GM18861 (cell line): Measurements from ENCODE around the gene CBX3.
"Not testable (repeated sequence)": the region's sequence is repeated elsewhere in the genome, so short reads cannot be mapped to it uniquely, and the experiment has no call there.

Source experiments
- ATAC-seq: cut with Tn5 transposase; IDR thresholded peaks from one replicate; pipeline ENCODE4 v1.9.1; 2021; ENCODE audit not compliant: unreplicated experiment

The CBX3 gene

DNA sequence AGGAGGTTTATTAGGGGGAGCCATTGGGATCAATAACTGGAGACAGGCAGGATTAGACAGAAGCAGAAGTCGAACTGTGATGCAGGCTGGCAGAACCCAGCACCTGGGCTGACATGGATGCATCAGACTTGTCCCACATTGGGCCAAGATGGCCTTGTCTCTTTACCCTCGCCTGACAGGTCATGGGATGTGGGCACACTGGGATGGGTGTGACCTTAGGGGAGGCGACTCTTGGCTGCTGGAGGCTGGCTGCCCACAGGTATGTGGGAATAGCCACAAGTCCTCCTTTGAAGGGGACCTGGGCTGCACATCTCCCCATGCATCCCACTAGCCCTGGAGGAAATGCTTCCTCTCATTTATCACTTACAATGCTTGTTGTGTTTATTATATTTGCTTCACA lies 32.3 kb upstream of the CBX3 start:
- ATAC-seq: no peak

DNA sequence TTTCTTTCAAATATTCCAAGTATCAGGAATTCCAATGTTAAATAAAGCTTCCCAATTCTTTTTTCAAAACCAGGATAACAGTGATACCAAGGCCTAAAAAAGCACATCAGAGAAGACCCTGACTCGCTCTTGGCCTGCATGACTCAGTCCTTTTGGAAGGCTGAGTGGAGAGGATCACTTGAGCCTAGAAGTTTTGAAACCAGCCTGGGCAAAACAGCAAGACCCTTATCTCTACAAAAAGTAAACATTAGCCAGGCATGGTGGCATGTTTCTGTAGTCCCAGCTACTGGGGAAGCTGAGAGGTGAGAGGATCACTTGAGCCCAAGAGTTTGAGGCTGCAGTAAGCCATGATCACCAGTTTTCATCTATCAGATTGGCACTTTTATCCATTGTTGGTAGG lies 30.9 kb upstream of the CBX3 start:
- ATAC-seq: no peak

DNA sequence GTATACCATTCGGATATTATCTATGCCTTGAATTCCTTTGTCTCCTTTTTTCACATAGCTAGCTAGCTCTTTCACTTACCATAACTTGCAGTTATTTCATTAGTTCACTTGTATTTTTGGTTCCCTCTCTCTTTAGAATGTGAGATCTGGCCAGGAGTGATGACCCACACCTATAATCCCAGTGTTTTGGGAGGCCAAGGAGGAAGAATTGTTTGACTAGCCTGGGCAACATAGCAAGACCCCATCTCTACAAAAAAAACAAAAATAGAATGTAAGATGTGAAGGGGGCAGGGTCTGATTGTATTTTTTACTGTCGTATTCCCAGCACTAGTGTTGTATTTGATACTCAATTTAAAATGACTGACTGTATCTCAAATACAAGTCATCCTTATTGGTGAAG lies 29.9 kb upstream of the CBX3 start:
- ATAC-seq: no peak

DNA sequence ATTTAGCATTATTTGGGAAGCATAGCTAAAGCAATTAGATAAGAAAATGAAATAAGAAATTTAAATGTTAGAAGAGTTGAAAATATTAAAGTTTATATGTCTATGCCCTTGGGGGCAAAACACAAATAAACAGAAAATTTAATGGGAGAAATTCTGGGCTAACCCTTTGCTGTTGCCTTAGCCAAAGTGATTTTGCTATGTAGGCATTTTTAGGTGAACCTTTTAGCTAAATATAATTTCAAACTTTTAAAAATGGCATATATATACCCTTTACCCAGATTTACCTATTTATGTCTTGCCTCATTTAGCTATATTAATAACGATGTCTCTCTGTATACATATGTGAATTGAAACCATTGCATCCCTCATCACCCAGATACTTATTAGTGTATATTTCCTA lies 29.5 kb upstream of the CBX3 start:
- no peak for ATAC-seq

DNA sequence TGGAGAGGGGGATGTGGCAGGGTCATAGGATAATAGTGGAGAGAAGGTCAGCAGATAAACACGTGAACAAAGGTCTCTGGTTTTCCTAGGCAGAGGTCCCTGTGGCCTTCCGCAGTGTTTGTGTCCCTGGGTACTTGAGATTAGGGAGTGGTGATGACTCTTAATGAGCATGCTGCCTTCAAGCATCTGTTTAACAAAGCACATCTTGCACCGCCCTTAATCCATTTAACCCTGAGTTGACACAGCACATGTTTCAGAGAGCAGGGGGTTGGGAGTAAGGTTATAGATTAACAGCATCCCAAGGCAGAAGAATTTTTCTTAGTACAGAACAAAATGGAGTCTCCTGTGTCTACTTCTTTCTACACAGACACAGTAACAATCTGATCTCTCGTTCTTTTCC lies 25.6 kb upstream of the CBX3 start:
- ATAC-seq: not testable (repeated sequence)

DNA sequence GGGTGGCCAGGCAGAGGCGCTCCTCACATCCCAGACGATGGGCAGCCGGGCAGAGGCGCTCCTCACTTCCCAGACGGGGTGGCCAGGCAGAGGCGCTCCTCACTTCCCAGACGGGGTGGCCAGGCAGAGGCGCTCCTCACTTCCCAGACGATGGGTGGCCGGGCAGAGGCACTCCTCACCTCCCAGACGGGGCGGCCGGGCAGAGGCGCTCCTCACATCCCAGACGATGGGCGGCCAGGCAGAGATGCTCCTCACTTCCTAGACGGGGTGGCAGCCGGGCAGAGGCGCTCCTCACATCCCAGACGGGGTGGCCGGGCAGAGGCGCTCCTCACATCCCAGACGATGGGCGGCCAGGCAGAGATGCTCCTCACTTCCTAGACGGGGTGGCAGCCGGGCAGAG lies 24.8 kb upstream of the CBX3 start:
- not testable (repeated sequence) for ATAC-seq

DNA sequence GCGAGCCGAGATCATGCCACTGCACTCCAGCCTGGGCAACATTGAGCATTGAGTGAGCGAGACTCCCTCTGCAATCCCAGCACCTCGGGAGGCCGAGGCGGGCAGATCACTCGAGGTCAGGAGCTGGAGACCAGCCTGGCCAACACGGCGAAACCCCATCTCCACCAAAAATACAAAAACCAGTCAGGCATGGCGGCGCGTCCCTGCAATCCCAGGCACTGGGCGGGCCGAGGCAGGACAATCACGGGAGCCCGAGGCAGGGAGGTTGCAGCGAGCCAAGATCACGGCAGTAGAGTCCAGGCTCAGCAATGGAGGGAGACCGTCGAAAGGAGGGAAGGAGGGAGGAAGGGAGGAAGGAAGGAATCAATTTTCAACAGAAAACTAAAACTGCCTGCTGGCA lies 24.3 kb upstream of the CBX3 start:
- not testable (repeated sequence) for ATAC-seq

DNA sequence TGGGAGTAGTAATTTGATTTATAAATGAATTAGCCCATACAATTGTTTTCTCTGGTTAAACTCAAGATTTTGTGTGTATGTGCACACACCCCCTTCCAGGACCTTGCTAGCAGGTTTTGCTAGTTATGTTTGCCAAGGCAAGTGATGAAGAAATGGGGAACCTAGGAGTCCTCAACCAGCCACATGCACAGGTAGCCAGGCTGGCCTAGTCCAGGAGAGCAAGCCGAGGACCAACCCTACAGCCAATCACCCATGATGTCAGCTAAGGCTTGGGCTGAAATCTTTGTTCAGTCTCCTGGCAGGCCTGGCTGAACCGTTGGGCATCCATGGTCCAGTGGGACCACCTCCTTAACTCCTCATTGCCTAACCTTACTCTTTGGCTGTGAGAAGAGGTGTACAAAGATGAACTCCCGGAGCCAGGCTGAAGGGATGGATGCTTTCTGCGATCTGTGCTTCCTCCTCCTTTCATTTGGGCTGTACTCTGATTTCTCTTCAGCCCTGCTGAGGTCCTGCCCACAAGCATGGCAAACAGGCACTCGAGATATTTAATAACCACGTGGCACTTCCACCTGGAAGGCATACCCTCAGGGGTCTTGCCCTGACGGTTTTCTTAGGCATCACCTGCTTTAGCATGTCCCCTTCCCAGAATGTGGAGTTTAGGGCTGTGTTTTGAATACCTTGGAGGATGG lies 23.1 kb upstream of the CBX3 start:
- ATAC-seq: no peak

DNA sequence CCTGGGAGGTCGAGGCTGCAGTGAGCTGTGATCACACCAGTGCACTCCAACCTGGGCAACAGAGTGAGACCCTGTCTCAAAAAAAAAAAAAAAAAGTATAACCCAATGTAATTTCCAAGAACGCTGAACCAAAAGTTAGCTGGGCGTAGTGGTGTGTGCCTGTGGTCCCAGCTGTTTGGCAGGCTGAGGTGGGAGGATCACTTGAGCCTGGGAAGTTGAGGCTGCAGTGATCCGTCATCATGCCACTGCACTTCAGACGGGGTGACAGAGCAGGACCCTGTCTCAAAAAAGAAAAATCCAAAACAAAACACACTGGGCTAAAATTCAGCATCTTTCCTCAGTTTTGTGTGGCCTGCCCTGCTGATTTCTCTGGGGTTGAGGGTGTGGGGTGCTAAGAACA lies 22.1 kb upstream of the CBX3 start:
- no peak for ATAC-seq

DNA sequence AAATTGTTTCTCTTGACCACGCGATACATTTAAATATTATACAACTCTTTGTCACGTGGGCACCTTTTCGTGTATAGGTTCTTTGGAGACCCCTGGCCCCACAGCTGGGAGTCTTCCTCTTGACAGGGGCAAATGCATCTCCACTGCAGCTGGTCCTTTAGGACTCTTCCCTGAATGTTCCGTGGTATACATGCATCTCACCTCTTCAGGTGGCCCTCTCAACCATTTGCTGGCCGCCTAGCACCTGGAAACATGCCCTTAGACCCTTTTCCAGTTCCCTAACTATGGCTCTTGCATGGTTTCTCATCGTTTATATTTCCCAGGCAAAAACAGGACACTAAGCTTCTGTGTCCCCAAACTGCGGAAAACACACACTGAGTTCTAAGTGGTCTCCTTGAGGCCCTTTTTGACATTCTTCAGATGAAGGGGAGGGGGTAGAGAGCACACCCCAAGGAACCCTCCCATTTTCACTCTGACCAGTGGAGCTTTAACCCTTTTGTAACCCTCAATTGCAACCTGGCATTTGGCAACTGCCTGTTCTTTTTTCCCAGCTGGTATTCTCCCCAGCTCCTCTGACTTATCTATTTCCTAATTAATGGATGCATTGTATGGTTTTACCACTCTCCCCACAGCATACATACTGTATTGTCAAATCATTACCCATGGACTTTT lies 21.6 kb upstream of the CBX3 start:
- no peak for ATAC-seq

DNA sequence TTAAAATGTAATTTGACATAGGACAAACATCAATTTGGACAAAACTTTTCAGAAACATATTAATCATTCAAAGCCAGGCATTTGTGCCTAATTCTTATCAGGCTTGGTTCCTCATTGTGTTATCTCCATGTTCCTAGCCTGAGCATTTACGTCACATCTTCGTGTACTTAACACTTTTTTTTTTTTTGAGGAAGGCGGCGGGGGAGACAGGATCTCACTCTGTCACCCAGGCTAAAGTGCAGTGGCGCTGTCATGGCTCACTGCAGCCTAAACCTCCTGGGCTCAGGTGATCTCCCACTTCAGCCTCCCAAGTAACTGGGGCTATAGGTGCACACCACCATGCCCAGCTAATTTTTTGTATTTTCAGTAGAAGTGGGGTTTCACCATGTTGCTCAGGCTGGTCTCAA lies 20.8 kb upstream of the CBX3 start:
- no peak for ATAC-seq

DNA sequence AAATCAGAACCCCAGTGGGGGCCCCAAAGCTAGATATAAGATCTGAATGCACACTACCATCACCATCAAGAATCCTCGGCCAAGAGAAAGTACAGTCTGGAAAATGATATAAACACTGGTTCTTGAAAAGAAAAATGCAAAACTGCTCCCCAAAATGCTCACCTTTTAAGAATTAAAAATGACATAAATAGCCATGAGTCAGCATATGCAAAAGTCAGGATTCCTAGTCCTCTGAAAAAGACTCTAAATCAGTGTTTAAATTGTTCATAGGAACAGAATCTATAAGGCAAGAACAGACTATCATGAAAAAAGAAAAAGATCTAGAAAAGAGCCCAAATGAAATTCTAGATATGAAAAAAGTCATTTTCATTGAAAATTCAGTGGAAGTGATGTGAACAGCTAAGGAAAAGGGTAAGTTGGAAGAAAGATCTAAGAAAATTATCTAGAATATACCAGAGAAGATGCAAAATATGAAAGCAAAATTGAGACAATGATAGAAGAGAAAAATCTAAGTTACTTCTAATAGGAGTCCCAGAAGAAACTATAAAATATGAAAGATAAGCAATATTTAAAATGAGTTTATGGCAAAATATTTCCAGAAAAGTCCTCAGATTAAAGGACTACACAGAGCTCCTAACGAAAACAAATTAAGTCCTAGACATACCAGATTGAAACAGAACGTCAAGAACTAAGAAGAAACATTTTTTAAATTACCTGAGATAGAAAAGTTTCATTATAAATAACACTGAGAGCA lies 19.9 kb upstream of the CBX3 start:
- ATAC-seq: no peak

DNA sequence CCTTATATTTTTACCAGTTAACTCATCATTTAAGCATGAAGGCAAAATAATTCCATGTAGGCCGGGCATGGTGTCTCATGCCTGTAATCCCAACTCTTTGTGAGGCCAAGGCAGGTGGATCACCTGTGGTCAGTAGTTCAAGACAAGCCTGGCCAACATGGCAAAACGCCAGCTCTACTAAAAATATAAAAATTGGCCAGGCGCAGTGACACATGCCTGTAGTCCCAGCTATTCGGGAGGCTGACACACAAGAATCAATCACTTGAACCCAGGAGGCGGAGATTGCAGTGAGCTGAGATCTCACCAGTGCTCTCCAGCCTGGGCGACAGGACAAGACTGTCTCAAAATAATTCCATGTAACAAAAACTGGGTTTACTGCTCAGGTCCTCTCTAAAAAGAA lies 19.3 kb upstream of the CBX3 start:
- ATAC-seq: no peak

DNA sequence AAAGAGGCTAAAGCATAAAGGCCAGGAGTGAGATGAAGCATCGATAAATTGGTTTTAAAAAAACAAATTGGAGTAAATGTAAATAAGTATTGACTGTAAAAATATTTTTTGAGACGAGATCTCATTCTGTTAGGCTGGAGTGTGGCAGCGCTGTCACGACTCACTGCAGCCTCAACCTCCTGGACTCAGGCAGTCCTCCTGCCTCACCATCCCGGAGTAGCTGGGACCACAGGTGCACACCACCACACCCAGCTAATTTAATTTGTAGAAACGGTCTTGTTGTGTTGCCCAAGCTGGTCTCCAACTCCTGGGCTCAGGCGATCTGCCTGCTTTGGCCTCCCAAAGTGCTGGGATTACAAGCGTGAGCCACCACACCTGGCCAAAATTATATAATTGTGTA lies 18.8 kb upstream of the CBX3 start:
- ATAC-seq: no peak

DNA sequence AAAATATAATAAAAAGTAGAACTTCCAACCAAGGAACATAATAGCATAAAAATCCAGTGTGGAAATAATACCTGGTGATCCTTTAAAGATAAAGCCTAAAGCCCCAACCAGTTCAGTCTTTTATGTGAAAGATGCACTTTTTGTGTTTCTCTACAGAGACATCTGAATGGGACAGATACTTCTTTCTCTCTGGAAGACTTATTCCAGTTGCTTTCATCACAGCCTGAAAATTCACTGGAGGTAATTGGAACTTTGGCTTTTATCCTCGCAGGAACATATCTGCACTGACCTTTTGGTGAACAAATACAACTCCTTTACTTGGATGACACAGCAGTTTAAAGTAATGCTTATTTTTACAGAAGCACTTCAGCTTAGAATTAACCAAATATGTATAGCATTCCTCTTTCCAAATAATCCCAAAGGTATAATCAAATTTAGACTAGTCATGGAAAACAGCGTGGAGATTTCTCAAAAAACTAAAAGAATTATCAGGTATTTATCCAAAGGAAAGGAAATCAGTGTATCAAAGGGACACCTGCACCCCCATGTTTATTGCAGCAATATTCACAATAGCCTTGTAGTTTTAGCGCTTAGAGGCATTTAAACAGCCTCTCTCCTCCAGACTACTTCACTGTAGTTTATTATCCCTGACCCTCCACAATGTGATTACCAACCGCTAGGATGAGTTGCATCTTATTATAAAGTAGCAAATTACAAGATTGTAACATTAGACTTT lies 17.8 kb upstream of the CBX3 start:
- ATAC-seq: no peak

DNA sequence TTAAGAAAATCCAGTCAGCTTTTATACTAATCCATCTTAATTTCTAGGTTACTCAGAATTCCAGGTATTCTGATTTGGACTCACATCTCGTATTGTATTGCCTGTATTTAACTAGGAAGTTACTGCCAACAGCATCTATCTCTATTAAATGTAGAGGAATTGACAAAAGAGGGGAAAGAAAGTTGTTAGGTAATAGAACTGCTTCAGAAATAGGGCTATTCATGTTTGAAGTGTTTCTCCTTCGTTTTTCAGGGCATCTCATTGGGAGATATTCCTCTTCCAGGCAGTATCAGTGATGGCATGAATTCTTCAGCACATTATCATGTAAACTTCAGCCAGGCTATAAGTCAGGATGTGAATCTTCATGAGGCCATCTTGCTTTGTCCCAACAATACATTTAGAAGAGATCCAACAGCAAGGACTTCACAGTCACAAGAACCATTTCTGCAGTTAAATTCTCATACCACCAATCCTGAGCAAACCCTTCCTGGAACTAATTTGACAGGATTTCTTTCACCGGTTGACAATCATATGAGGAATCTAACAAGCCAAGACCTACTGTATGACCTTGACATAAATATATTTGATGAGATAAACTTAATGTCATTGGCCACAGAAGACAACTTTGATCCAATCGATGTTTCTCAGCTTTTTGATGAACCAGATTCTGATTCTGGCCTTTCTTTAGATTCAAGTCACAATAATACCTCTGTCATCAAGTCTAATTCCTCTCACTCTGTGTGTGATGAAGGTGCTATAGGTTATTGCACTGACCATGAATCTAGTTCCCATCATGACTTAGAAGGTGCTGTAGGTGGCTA lies 17.1 kb upstream of the CBX3 start:
- ATAC-seq: not testable (repeated sequence)

DNA sequence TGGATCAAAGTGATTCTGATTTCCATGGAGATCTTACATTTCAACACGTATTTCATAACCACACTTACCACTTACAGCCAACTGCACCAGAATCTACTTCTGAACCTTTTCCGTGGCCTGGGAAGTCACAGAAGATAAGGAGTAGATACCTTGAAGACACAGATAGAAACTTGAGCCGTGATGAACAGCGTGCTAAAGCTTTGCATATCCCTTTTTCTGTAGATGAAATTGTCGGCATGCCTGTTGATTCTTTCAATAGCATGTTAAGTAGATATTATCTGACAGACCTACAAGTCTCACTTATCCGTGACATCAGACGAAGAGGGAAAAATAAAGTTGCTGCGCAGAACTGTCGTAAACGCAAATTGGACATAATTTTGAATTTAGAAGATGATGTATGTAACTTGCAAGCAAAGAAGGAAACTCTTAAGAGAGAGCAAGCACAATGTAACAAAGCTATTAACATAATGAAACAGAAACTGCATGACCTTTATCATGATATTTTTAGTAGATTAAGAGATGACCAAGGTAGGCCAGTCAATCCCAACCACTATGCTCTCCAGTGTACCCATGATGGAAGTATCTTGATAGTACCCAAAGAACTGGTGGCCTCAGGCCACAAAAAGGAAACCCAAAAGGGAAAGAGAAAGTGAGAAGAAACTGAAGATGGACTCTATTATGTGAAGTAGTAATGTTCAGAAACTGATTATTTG lies 16.3 kb upstream of the CBX3 start:
- peak; percentile 36 for ATAC-seq

DNA sequence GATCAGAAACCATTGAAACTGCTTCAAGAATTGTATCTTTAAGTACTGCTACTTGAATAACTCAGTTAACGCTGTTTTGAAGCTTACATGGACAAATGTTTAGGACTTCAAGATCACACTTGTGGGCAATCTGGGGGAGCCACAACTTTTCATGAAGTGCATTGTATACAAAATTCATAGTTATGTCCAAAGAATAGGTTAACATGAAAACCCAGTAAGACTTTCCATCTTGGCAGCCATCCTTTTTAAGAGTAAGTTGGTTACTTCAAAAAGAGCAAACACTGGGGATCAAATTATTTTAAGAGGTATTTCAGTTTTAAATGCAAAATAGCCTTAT lies 15.7 kb upstream of the CBX3 start:
- no peak for ATAC-seq

DNA sequence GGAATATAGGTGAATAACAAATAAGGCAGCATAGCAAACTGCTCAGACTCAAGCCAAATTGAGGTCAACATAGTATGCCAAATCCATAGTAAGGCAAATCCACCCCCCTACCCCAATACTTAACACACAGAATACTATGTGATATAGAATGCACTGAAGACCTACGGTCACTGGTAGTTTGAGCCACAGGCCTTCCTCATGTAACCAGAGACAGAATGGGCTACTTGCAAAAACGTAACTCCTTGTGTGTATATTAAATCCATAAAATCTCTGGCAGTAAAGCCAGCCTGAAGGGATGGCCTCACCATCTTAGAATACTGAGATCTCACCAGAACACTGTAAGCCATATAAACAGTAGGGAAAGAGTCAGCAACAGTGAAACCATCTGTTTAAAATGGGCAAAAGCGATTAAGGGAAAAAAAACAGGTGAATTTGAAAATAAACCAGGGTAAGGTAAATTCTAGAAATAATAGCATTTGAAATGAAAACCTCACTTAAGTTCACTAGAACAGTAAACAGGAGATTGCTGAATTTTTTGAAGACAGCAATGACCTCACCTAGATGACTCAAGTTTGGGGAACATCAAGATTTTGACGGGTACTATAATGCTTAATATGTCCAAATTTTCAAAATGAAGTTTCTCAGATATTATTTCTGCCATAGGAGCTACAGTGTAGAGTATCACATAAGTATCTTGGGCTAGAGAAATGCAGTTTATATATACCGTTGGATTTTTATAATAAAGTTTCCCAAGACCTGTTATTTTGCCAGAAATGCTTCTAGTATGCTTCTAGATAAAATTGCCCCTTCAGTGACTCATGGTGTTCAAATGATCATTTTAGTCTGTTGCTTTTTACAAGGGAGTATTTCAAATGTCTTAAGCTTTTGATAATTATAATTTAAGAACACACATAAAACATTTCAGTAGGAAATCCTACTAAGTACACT lies 14.9 kb upstream of the CBX3 start:
- no peak for ATAC-seq
